Measurements from ENCODE around the gene TMIGD2. TPM values are rescaled to one million over a fixed set of nuclear protein-coding genes. Genes with fewer than 3 reads are reported as not detected.

Gene TMIGD2
- total RNA-seq, 1 donor from 2014 or later: not detected

- peaks cover 13% of the 10 kb centered on the region for H3K4me1 Mint-ChIP-seq
- no peak overlapping the region for H3K27ac Mint-ChIP-seq
- no peak for TF ChIP-seq CTCF (IDR thresholded peaks at IDR 0.05)
- CTCF ChIA-PET: interaction anchor here (1.1 to 4.0 kb wide), 3 partner anchors 84 to 255 kb away, joined by 3 to 40 read pairs (median 22); partner anchors contain the start of gene HDGFL2
- ATAC-seq (ENCODE audit: low read depth): no peak
- no peaks in the 10 kb centered on the region for H3K27me3 Mint-ChIP-seq
- DNase-seq: no peak
- intact Hi-C loops (cut with micrococcal nuclease): no loop called here
- H3K4me3 Mint-ChIP-seq: no peak overlapping the region
- POLR2A ChIA-PET: no interaction called here
- peaks cover 63% of the 10 kb centered on the region for H3K36me3 Mint-ChIP-seq (ENCODE audit: low read depth)
- no peaks in the 10 kb centered on the region for H3K9me3 Mint-ChIP-seq
Observed at GRCh38 chr19:4268816-4269430, 33.3 kb downstream of the TMIGD2 start.

- H3K36me3 Mint-ChIP-seq (ENCODE audit: low read depth): peaks cover 70% of the 10 kb centered on the region
- H3K4me1 Mint-ChIP-seq: peaks cover 15% of the 10 kb centered on the region
- H3K9me3 Mint-ChIP-seq: no peaks in the 10 kb centered on the region
- intact Hi-C loops (cut with micrococcal nuclease): loop anchor here (1.0 kb wide), 4 partner anchors 84 to 368 kb away; partner anchors contain the start of gene SH3GL1
- ChIA-PET CTCF (interaction anchor here (1.1 to 4.0 kb wide), 5 partner anchors 9 to 256 kb away, joined by 3 to 40 read pairs (median 7); partner anchors contain the start of gene HDGFL2), POLR2A (interaction anchor here (0.7 to 1.8 kb wide), 3 partner anchors 10 to 711 kb away, joined by 3 to 12 read pairs (median 3); partner anchors contain the start of gene MFSD12)
- no peak overlapping the region for H3K27ac Mint-ChIP-seq
- H3K4me3 Mint-ChIP-seq: no peak overlapping the region
- H3K27me3 Mint-ChIP-seq: no peaks in the 10 kb centered on the region
- DNase-seq (no peak), ATAC-seq (ENCODE audit: low read depth) (no peak)
- no peak for TF ChIP-seq CTCF (IDR thresholded peaks at IDR 0.05)
Observed at GRCh38 chr19:4267901-4268815, 34.0 kb downstream of the TMIGD2 start.

- Mint-ChIP-seq H3K4me1 (peaks cover 15% of the 10 kb centered on the region), H3K27ac (no peak overlapping the region), H3K27me3 (no peaks in the 10 kb centered on the region), H3K9me3 (no peaks in the 10 kb centered on the region), H3K4me3 (no peak overlapping the region), H3K36me3 (ENCODE audit: low read depth) (peaks cover 76% of the 10 kb centered on the region)
- DNase-seq (peak; percentile 55), ATAC-seq (ENCODE audit: low read depth) (peak; percentile 75)
- intact Hi-C loops (cut with micrococcal nuclease): loop anchor here (1.0 kb wide), 4 partner anchors 85 to 369 kb away; partner anchors contain the start of gene SH3GL1
- CTCF ChIA-PET: interaction anchor here (0.6 to 4.0 kb wide), 13 partner anchors 10 to 259 kb away, joined by 3 to 40 read pairs (median 4); partner anchors contain the start of genes CHAF1A, MPND and SH3GL1
- POLR2A ChIA-PET: interaction anchor here (0.6 to 1.8 kb wide), 6 partner anchors 11 to 710 kb away, joined by 3 to 12 read pairs (median 4); partner anchors contain the start of genes CHAF1A, HDGFL2 and MFSD12
- TF ChIP-seq CTCF (IDR thresholded peaks at IDR 0.05): no peak
Observed at GRCh38 chr19:4267101-4267900, 34.9 kb downstream of the TMIGD2 start.

- no peak overlapping the region for H3K27ac Mint-ChIP-seq
- TF ChIP-seq CTCF (IDR thresholded peaks at IDR 0.05): no peak
- peaks cover 76% of the 10 kb centered on the region for H3K36me3 Mint-ChIP-seq (ENCODE audit: low read depth)
- ChIA-PET POLR2A (interaction anchor here (0.7 to 1.8 kb wide), 3 partner anchors 76 to 205 kb away, joined by 3 to 12 read pairs (median 3); partner anchors contain the start of gene HDGFL2), CTCF (interaction anchor here (0.6 to 4.0 kb wide), 13 partner anchors 11 to 260 kb away, joined by 3 to 40 read pairs (median 4); partner anchors contain the start of genes CHAF1A, MPND and SH3GL1)
- H3K27me3 Mint-ChIP-seq: no peaks in the 10 kb centered on the region
- peaks cover 15% of the 10 kb centered on the region for H3K4me1 Mint-ChIP-seq
- ATAC-seq (ENCODE audit: low read depth) (no peak), DNase-seq (no peak)
- no peak overlapping the region for H3K4me3 Mint-ChIP-seq
- intact Hi-C loops (cut with micrococcal nuclease): no loop called here
- no peaks in the 10 kb centered on the region for H3K9me3 Mint-ChIP-seq
Observed at GRCh38 chr19:4266253-4267000, 35.8 kb downstream of the TMIGD2 start.
